OCI-LY1 (cell line): ENCODE results near the gene P2RY11.

Experiments
- H2AFZ ChIP-seq: fragments of 200-600 bp; sonication (generic), shearing (Covaris generic); 2 replicates; pipeline ENCODE4 v1.6.0; 2014; ENCODE audit warnings: antibody characterized with exemption, mild to moderate bottlenecking, low read length
- H3F3A ChIP-seq: fragments of 200-600 bp; sonication (generic), shearing (Covaris generic); 2 replicates; pipeline ENCODE4 v1.6.0; 2014; ENCODE audit warnings: mild to moderate bottlenecking, antibody characterized with exemption, low read length, moderate library complexity; ENCODE audit not compliant: insufficient read depth
- H3K27ac ChIP-seq: fragments of 200-600 bp; sonication (generic); 2 replicates; pipeline ENCODE4 v1.5.1; 2014; ENCODE audit warnings: low read length, mixed run types, mild to moderate bottlenecking, low read depth; ENCODE audit not compliant: poor library complexity, severe bottlenecking
- H3K27me3 ChIP-seq: fragments of 200-600 bp; sonication (generic); 2 replicates; pipeline ENCODE4 v1.6.0; 2014; ENCODE audit warnings: antibody characterized with exemption, mild to moderate bottlenecking, low read length, moderate library complexity; ENCODE audit not compliant: insufficient read depth
- H3K36me3 ChIP-seq: fragments of 200-600 bp; sonication (generic); 2 replicates; pipeline ENCODE4 v1.6.1; 2014; ENCODE audit warnings: mild to moderate bottlenecking, antibody characterized with exemption, low read length, moderate library complexity, mixed read lengths; ENCODE audit not compliant: insufficient read depth
- H3K4me1 ChIP-seq: fragments of 200-600 bp; sonication (generic); 2 replicates; pipeline ENCODE4 v1.5.1; 2014; ENCODE audit warnings: mild to moderate bottlenecking, low read length, moderate library complexity; ENCODE audit not compliant: insufficient read depth, severe bottlenecking
- H3K4me2 ChIP-seq: fragments of 200-600 bp; sonication (generic), shearing (Covaris generic); 2 replicates; pipeline ENCODE4 v1.6.1; 2014; ENCODE audit warnings: low read length
- H3K4me3 ChIP-seq: fragments of 200-600 bp; sonication (generic); 2 replicates; pipeline ENCODE4 v1.5.1; 2014; ENCODE audit warnings: low read length, low read depth, mild to moderate bottlenecking, mixed read lengths; ENCODE audit not compliant: poor library complexity, severe bottlenecking
- H3K79me2 ChIP-seq: fragments of 200-600 bp; shearing (Covaris generic); 2 replicates; pipeline ENCODE4 v1.6.1; 2016; ENCODE audit warnings: mixed run types, low read length, mixed read lengths; ENCODE audit not compliant: insufficient read depth
- H3K9ac ChIP-seq: fragments of 200-600 bp; sonication (generic), shearing (Covaris generic); 2 replicates; pipeline ENCODE4 v1.6.1; 2014; ENCODE audit warnings: mild to moderate bottlenecking, low read length, mixed read lengths
- H3K9me2 ChIP-seq: fragments of 200-600 bp; sonication (generic), shearing (Covaris generic); 2 replicates; pipeline ENCODE4 v1.6.1; 2014; ENCODE audit warnings: low read depth, mild to moderate bottlenecking, low read length, mixed read lengths
- H3K9me3 ChIP-seq: fragments of 200-600 bp; shearing (Covaris generic); 2 replicates; pipeline ENCODE4 v1.6.1; 2014; ENCODE audit warnings: low read length, mixed read lengths
- H4K20me1 ChIP-seq: fragments of 200-600 bp; sonication (generic), shearing (Covaris generic); 2 replicates; pipeline ENCODE4 v1.6.0; 2016; ENCODE audit warnings: mild to moderate bottlenecking, low read length; ENCODE audit not compliant: insufficient read depth
- CTCF ChIP-seq: fragments of 200-600 bp; sonication (generic), shearing (Covaris generic); IDR thresholded peaks from 2 replicates; pipeline ENCODE4 v1.5.1; 2017; ENCODE audit warnings: mild to moderate bottlenecking, antibody characterized with exemption, low read length, moderate library complexity, mixed read lengths
- EZH2 ChIP-seq: fragments of 200-600 bp; sonication (generic), shearing (Covaris generic); IDR thresholded peaks from 2 replicates; pipeline ENCODE4 v1.8.0; 2017; ENCODE audit warnings: borderline replicate concordance, mixed run types, mild to moderate bottlenecking, antibody characterized with exemption, low read length, moderate library complexity, mixed read lengths

The P2RY11 gene

GRCh38 chr19:10152100-10152499 is 40.6 kb downstream of the P2RY11 start:
- no peaks in the 10 kb centered on the region for H3K4me1 ChIP-seq
- no peak for TF ChIP-seq CTCF
- no peak for TF ChIP-seq EZH2
- no peaks in the 10 kb centered on the region for H3F3A ChIP-seq
- peaks cover 95% of the 10 kb centered on the region for H3K36me3 ChIP-seq
- no peaks in the 10 kb centered on the region for H3K9me2 ChIP-seq
- no peaks in the 10 kb centered on the region for H4K20me1 ChIP-seq
- no peak overlapping the region for H3K4me3 ChIP-seq
- H2AFZ ChIP-seq: no peak overlapping the region
- H3K27ac ChIP-seq: no peak overlapping the region
- H3K4me2 ChIP-seq: no peak overlapping the region
- H3K9ac ChIP-seq: no peak overlapping the region
- H3K9me3 ChIP-seq: no peaks in the 10 kb centered on the region
- H3K79me2 ChIP-seq: no peaks in the 10 kb centered on the region
- H3K27me3 ChIP-seq: no peaks in the 10 kb centered on the region

GRCh38 chr19:10155839-10156238 is 44.3 kb downstream of the P2RY11 start:
- Histone ChIP-seq H2AFZ (no peak overlapping the region), H3K9me3 (no peaks in the 10 kb centered on the region), H3K4me3 (no peak overlapping the region), H3K9ac (no peak overlapping the region), H3F3A (no peaks in the 10 kb centered on the region), H3K27me3 (no peaks in the 10 kb centered on the region), H3K9me2 (no peaks in the 10 kb centered on the region), H3K4me1 (no peaks in the 10 kb centered on the region), H3K36me3 (peaks cover 99% of the 10 kb centered on the region), H3K4me2 (no peak overlapping the region), H3K27ac (no peak overlapping the region), H3K79me2 (no peaks in the 10 kb centered on the region), H4K20me1 (no peaks in the 10 kb centered on the region)
- TF ChIP-seq CTCF (no peak), EZH2 (no peak)

- Histone ChIP-seq H3K4me1 (no peaks in the 10 kb centered on the region), H4K20me1 (no peaks in the 10 kb centered on the region), H3K4me2 (no peak overlapping the region), H3K79me2 (no peaks in the 10 kb centered on the region), H3K4me3 (no peak overlapping the region), H3K9me2 (no peaks in the 10 kb centered on the region), H3K36me3 (peaks cover 98% of the 10 kb centered on the region), H3F3A (no peaks in the 10 kb centered on the region), H3K27me3 (no peaks in the 10 kb centered on the region), H3K9ac (no peak overlapping the region), H3K27ac (no peak overlapping the region), H3K9me3 (no peaks in the 10 kb centered on the region), H2AFZ (no peak overlapping the region)
- TF ChIP-seq EZH2 (no peak), CTCF (no peak)
These were observed 46.6 kb downstream of the P2RY11 start for GRCh38 chr19:10158071-10158470.
